Esophagus muscularis mucosa (tissue), 4 donors: Measurements from ENCODE around the gene TEX261.

Experiments used
- EP300 ChIP-seq: sonication (generic); formaldehyde crosslinking; IDR thresholded peaks from one replicate; pipeline ENCODE4 v1.6.1; 2017; ENCODE audit warnings: antibody characterized with exemption
- POLR2AphosphoS5 ChIP-seq, 2 donors: sonication (generic); formaldehyde crosslinking; IDR thresholded peaks; one replicate each; pipeline ENCODE4 v1.6.1; 2017; ENCODE audit warnings: antibody characterized with exemption in 2 of 2
- TF ChIP-seq, protein P1 (sequence below), 3 experiments: fragments of 200-600 bp in 2 of 3; fragments of 450-650 bp in 1 of 3; sonication (generic) in 2 of 3; IDR thresholded peaks; one replicate each; pipeline ENCODE4 v1.5.1; 2017 to 2019; ENCODE audit warnings: antibody characterized with exemption in 3 of 3, mild to moderate bottlenecking in 2 of 3, moderate library complexity in 1 of 3

DNA sequence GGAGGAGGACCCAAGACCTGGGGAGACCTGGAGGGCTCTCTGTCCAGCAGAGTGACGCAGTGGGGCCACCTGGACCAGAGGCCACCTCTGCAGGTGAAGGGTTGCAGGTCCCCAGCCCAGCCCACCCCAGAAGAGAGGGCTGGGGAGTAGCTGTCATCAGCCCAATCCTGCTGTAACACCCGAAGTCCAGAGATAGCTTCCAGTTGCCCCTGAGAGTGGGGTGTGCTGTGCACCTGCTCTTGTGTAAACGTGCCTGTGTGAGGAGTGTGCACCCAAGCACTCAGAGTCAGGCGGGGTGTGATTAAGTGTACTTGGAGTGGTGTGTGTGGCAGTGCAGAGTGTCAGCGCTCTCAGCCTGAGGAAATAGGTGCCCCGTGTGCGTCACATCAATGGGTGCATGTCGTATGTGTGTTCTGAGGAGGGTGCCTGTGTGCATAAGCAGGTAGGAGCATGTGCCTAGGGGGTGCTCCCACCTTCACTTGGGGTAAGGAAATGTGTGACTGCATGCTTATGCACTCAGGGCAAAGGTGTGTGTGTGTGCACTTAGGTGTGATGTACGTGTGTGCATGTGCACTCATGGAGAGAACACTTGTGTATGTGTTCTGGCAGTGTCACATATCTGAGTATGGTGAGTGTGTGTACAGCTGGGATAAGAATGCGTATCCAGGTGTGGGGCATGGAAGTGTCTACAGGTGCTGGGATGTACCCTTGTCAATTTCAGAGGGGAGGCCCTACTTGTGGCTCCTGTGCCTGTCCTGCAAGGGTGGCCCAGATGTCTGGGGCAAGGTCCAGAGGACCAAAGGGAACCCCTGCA is 58.3 kb downstream of the TEX261 start:
- TF ChIP-seq, protein P1, sequence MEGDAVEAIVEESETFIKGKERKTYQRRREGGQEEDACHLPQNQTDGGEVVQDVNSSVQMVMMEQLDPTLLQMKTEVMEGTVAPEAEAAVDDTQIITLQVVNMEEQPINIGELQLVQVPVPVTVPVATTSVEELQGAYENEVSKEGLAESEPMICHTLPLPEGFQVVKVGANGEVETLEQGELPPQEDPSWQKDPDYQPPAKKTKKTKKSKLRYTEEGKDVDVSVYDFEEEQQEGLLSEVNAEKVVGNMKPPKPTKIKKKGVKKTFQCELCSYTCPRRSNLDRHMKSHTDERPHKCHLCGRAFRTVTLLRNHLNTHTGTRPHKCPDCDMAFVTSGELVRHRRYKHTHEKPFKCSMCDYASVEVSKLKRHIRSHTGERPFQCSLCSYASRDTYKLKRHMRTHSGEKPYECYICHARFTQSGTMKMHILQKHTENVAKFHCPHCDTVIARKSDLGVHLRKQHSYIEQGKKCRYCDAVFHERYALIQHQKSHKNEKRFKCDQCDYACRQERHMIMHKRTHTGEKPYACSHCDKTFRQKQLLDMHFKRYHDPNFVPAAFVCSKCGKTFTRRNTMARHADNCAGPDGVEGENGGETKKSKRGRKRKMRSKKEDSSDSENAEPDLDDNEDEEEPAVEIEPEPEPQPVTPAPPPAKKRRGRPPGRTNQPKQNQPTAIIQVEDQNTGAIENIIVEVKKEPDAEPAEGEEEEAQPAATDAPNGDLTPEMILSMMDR (IDR thresholded peaks at IDR 0.05) = no peak
- TF ChIP-seq POLR2AphosphoS5 (IDR thresholded peaks at IDR 0.05) (no peak), EP300 (no peak)
